HG02763 (cell line): Measurements from ENCODE around the gene FAM53A.

ENCODE experiments used
- ATAC-seq: cut with Tn5 transposase; IDR thresholded peaks from one replicate; pipeline ENCODE4 v1.9.1; 2021; ENCODE audit warnings: mild to moderate bottlenecking, moderate library complexity; ENCODE audit not compliant: unreplicated experiment

The FAM53A gene

GRCh38 chr4:1661695-1662094, 22.4 kb downstream of the FAM53A start:
- no peak for ATAC-seq

- no peak for ATAC-seq
Observed at GRCh38 chr4:1660948-1661677, 23.0 kb downstream of the FAM53A start.

- no peak for ATAC-seq
Observed at GRCh38 chr4:1659104-1660043, 24.7 kb downstream of the FAM53A start.

GRCh38 chr4:1658581-1658980, 25.5 kb downstream of the FAM53A start:
- no peak for ATAC-seq

- no peak for ATAC-seq
Observed at GRCh38 chr4:1658146-1658545, 26.0 kb downstream of the FAM53A start.

- ATAC-seq = no peak
Observed at GRCh38 chr4:1656986-1657385, 27.1 kb downstream of the FAM53A start.

GRCh38 chr4:1656132-1656531, 28.0 kb downstream of the FAM53A start:
- ATAC-seq = no peak

GRCh38 chr4:1655676-1656075, 28.4 kb downstream of the FAM53A start:
- ATAC-seq = no peak

GRCh38 chr4:1655081-1655480, 29.0 kb downstream of the FAM53A start:
- no peak for ATAC-seq

GRCh38 chr4:1654216-1654955, 29.7 kb downstream of the FAM53A start:
- ATAC-seq = no peak

GRCh38 chr4:1653776-1654175, 30.3 kb downstream of the FAM53A start:
- ATAC-seq = no peak

- no peak for ATAC-seq
Observed at GRCh38 chr4:1652088-1652487, 32.0 kb downstream of the FAM53A start.

- ATAC-seq = no peak
Observed at GRCh38 chr4:1651609-1652008, 32.5 kb downstream of the FAM53A start.

- no peak for ATAC-seq
Observed at GRCh38 chr4:1648962-1649361, 35.2 kb downstream of the FAM53A start.

GRCh38 chr4:1647432-1647831, 36.7 kb downstream of the FAM53A start:
- ATAC-seq = no peak

- ATAC-seq = no peak
Observed at GRCh38 chr4:1646690-1647089, 37.4 kb downstream of the FAM53A start.

GRCh38 chr4:1644891-1645657, 39.0 kb downstream of the FAM53A start:
- no peak for ATAC-seq

- no peak for ATAC-seq
Observed at GRCh38 chr4:1643971-1644735, 40.0 kb downstream of the FAM53A start.

GRCh38 chr4:1642196-1642951, 41.7 kb downstream of the FAM53A start:
- no peak for ATAC-seq
